Ovary (tissue), 3 donors: ENCODE results near the gene ATP5MC2.

Experiments
- CTCF ChIP-seq, 3 donors: fragments of 450-650 bp in 2 of 3; fragments of 200-600 bp in 1 of 3; IDR thresholded peaks; one replicate each; pipeline versions ENCODE4 v1.5.1 to v1.8.0; 2016 to 2022; ENCODE audit warnings: antibody characterized with exemption in 3 of 3, mild to moderate bottlenecking in 1 of 3
- EP300 ChIP-seq: sonication (generic); formaldehyde crosslinking; IDR thresholded peaks from one replicate; pipeline ENCODE4 v1.6.1; 2017; ENCODE audit warnings: antibody characterized with exemption
- POLR2A ChIP-seq: fragments of 450-650 bp; IDR thresholded peaks from one replicate; pipeline ENCODE4 v1.6.1; 2017; ENCODE audit warnings: antibody characterized with exemption, mild to moderate bottlenecking, moderate library complexity
- donor health status: DM: no; HTN: no; CAD: no.

GRCh38 chr12:53657041-53657440 is 18.8 kb downstream of the ATP5MC2 start:
- TF ChIP-seq EP300 = no peak
- no peak for TF ChIP-seq POLR2A
- no peak for TF ChIP-seq CTCF (IDR thresholded peaks at IDR 0.05)
